ENCODE results near the gene GPR63.

GRCh38 chr6:96761794-96762193 is 75.5 kb downstream of the GPR63 start:
- TF ChIP-seq POLR2AphosphoS5 (IDR thresholded peaks at IDR 0.05; ENCODE audit: low read depth): no peak
- no peak for TF ChIP-seq CTCF (IDR thresholded peaks at IDR 0.05; ENCODE audit: insufficient read depth, low read length)
- TF ChIP-seq, protein P1, sequence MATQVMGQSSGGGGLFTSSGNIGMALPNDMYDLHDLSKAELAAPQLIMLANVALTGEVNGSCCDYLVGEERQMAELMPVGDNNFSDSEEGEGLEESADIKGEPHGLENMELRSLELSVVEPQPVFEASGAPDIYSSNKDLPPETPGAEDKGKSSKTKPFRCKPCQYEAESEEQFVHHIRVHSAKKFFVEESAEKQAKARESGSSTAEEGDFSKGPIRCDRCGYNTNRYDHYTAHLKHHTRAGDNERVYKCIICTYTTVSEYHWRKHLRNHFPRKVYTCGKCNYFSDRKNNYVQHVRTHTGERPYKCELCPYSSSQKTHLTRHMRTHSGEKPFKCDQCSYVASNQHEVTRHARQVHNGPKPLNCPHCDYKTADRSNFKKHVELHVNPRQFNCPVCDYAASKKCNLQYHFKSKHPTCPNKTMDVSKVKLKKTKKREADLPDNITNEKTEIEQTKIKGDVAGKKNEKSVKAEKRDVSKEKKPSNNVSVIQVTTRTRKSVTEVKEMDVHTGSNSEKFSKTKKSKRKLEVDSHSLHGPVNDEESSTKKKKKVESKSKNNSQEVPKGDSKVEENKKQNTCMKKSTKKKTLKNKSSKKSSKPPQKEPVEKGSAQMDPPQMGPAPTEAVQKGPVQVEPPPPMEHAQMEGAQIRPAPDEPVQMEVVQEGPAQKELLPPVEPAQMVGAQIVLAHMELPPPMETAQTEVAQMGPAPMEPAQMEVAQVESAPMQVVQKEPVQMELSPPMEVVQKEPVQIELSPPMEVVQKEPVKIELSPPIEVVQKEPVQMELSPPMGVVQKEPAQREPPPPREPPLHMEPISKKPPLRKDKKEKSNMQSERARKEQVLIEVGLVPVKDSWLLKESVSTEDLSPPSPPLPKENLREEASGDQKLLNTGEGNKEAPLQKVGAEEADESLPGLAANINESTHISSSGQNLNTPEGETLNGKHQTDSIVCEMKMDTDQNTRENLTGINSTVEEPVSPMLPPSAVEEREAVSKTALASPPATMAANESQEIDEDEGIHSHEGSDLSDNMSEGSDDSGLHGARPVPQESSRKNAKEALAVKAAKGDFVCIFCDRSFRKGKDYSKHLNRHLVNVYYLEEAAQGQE (IDR thresholded peaks at IDR 0.05; ENCODE audit: insufficient replicate concordance, low read depth): no peak
- TF ChIP-seq SPI1 (IDR thresholded peaks at IDR 0.05; ENCODE audit: borderline replicate concordance, low read depth): no peak
- no peak for TF ChIP-seq GABPA (IDR thresholded peaks at IDR 0.05; ENCODE audit: low read depth)

Measured in HL-60 (cell line).